OCI-LY1 (cell line): Measurements from ENCODE around the gene DYNC2H1.

ENCODE experiments used
- H2AFZ ChIP-seq: fragments of 200-600 bp; sonication (generic), shearing (Covaris generic); 2 replicates; pipeline ENCODE4 v1.6.0; 2014; ENCODE audit warnings: antibody characterized with exemption, mild to moderate bottlenecking, low read length
- H3F3A ChIP-seq: fragments of 200-600 bp; sonication (generic), shearing (Covaris generic); 2 replicates; pipeline ENCODE4 v1.6.0; 2014; ENCODE audit warnings: mild to moderate bottlenecking, antibody characterized with exemption, low read length, moderate library complexity; ENCODE audit not compliant: insufficient read depth
- H3K27ac ChIP-seq: fragments of 200-600 bp; sonication (generic); 2 replicates; pipeline ENCODE4 v1.5.1; 2014; ENCODE audit warnings: low read length, mixed run types, mild to moderate bottlenecking, low read depth; ENCODE audit not compliant: poor library complexity, severe bottlenecking
- H3K27me3 ChIP-seq: fragments of 200-600 bp; sonication (generic); 2 replicates; pipeline ENCODE4 v1.6.0; 2014; ENCODE audit warnings: antibody characterized with exemption, mild to moderate bottlenecking, low read length, moderate library complexity; ENCODE audit not compliant: insufficient read depth
- H3K36me3 ChIP-seq: fragments of 200-600 bp; sonication (generic); 2 replicates; pipeline ENCODE4 v1.6.1; 2014; ENCODE audit warnings: mild to moderate bottlenecking, antibody characterized with exemption, low read length, moderate library complexity, mixed read lengths; ENCODE audit not compliant: insufficient read depth
- H3K4me1 ChIP-seq: fragments of 200-600 bp; sonication (generic); 2 replicates; pipeline ENCODE4 v1.5.1; 2014; ENCODE audit warnings: mild to moderate bottlenecking, low read length, moderate library complexity; ENCODE audit not compliant: insufficient read depth, severe bottlenecking
- H3K4me2 ChIP-seq: fragments of 200-600 bp; sonication (generic), shearing (Covaris generic); 2 replicates; pipeline ENCODE4 v1.6.1; 2014; ENCODE audit warnings: low read length
- H3K4me3 ChIP-seq: fragments of 200-600 bp; sonication (generic); 2 replicates; pipeline ENCODE4 v1.5.1; 2014; ENCODE audit warnings: low read length, low read depth, mild to moderate bottlenecking, mixed read lengths; ENCODE audit not compliant: poor library complexity, severe bottlenecking
- H3K79me2 ChIP-seq: fragments of 200-600 bp; shearing (Covaris generic); 2 replicates; pipeline ENCODE4 v1.6.1; 2016; ENCODE audit warnings: mixed run types, low read length, mixed read lengths; ENCODE audit not compliant: insufficient read depth
- H3K9ac ChIP-seq: fragments of 200-600 bp; sonication (generic), shearing (Covaris generic); 2 replicates; pipeline ENCODE4 v1.6.1; 2014; ENCODE audit warnings: mild to moderate bottlenecking, low read length, mixed read lengths
- H3K9me2 ChIP-seq: fragments of 200-600 bp; sonication (generic), shearing (Covaris generic); 2 replicates; pipeline ENCODE4 v1.6.1; 2014; ENCODE audit warnings: low read depth, mild to moderate bottlenecking, low read length, mixed read lengths
- H3K9me3 ChIP-seq: fragments of 200-600 bp; shearing (Covaris generic); 2 replicates; pipeline ENCODE4 v1.6.1; 2014; ENCODE audit warnings: low read length, mixed read lengths
- H4K20me1 ChIP-seq: fragments of 200-600 bp; sonication (generic), shearing (Covaris generic); 2 replicates; pipeline ENCODE4 v1.6.0; 2016; ENCODE audit warnings: mild to moderate bottlenecking, low read length; ENCODE audit not compliant: insufficient read depth
- EZH2 ChIP-seq: fragments of 200-600 bp; sonication (generic), shearing (Covaris generic); IDR thresholded peaks from 2 replicates; pipeline ENCODE4 v1.8.0; 2017; ENCODE audit warnings: borderline replicate concordance, mixed run types, mild to moderate bottlenecking, antibody characterized with exemption, low read length, moderate library complexity, mixed read lengths
- TF ChIP-seq, protein P1 (sequence below): fragments of 200-600 bp; sonication (generic), shearing (Covaris generic); IDR thresholded peaks from 2 replicates; pipeline ENCODE4 v1.5.1; 2017; ENCODE audit warnings: mild to moderate bottlenecking, antibody characterized with exemption, low read length, moderate library complexity, mixed read lengths

Gene DYNC2H1

DNA sequence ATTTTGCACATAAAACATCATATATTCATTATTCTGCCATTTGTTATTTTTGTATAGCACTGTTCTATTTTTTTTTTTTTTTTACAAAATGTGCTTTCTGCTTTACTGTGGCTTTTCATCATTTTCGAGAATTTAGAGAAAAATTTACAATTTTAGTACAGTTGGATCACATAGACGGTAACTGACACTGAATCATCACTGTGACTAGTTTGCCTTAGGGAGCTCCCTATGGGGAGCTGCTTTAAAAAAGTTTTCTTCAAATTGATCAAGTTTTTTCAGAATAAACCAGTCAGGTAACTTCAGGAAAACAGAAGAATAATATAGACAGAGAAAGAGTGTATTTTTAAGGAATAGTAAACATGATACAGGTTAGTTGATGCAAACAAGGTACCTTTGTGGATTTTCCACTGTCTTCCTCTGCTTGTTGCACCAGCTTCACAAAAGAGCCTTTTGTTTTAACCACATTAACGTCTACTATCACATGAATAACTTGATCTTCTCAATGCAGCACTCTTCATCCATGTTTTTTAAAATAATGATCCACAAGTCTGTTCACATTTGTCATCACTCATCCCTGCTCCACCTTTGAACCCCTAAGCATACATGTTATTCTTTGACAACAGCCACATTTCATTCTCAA is 327.0 kb downstream of the DYNC2H1 start:
- Histone ChIP-seq H3F3A (no peaks in the 10 kb centered on the region), H3K9me3 (no peaks in the 10 kb centered on the region), H3K27me3 (no peaks in the 10 kb centered on the region), H3K4me3 (no peak overlapping the region), H3K9me2 (no peaks in the 10 kb centered on the region), H2AFZ (no peak overlapping the region), H3K9ac (no peak overlapping the region), H3K27ac (no peak overlapping the region), H3K36me3 (no peaks in the 10 kb centered on the region), H4K20me1 (no peaks in the 10 kb centered on the region), H3K4me2 (no peak overlapping the region), H3K4me1 (no peaks in the 10 kb centered on the region), H3K79me2 (no peaks in the 10 kb centered on the region)
- TF ChIP-seq, protein P1, sequence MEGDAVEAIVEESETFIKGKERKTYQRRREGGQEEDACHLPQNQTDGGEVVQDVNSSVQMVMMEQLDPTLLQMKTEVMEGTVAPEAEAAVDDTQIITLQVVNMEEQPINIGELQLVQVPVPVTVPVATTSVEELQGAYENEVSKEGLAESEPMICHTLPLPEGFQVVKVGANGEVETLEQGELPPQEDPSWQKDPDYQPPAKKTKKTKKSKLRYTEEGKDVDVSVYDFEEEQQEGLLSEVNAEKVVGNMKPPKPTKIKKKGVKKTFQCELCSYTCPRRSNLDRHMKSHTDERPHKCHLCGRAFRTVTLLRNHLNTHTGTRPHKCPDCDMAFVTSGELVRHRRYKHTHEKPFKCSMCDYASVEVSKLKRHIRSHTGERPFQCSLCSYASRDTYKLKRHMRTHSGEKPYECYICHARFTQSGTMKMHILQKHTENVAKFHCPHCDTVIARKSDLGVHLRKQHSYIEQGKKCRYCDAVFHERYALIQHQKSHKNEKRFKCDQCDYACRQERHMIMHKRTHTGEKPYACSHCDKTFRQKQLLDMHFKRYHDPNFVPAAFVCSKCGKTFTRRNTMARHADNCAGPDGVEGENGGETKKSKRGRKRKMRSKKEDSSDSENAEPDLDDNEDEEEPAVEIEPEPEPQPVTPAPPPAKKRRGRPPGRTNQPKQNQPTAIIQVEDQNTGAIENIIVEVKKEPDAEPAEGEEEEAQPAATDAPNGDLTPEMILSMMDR = no peak
- TF ChIP-seq EZH2 = no peak

DNA sequence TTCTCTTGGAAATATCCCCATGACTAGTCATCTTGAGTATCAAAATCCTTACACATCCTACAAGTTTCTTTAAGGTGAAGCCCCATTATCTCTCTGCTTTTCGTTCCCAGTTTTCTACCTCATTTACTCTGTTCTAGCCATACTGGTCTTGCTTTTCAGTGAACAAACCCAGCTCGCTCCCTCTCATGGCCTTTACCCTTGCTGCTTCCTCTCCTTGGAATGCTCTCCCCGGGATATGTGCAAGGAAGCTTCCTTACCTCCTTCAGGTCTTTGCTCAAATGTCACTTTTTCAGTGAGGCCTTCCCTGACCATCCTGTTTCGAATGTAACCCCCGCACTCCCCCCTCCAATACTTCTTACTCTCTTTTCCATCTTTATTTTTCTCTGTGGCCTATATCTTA is 331.8 kb downstream of the DYNC2H1 start:
- H3K4me2 ChIP-seq = no peak overlapping the region
- H3F3A ChIP-seq = no peaks in the 10 kb centered on the region
- no peaks in the 10 kb centered on the region for H3K9me3 ChIP-seq
- H3K9ac ChIP-seq = no peak overlapping the region
- no peak overlapping the region for H3K27ac ChIP-seq
- H3K27me3 ChIP-seq = no peaks in the 10 kb centered on the region
- TF ChIP-seq EZH2 = no peak
- TF ChIP-seq, protein P1 = no peak
- no peaks in the 10 kb centered on the region for H4K20me1 ChIP-seq
- H2AFZ ChIP-seq = no peak overlapping the region
- H3K4me1 ChIP-seq = no peaks in the 10 kb centered on the region
- H3K9me2 ChIP-seq = no peaks in the 10 kb centered on the region
- H3K36me3 ChIP-seq = no peaks in the 10 kb centered on the region
- no peak overlapping the region for H3K4me3 ChIP-seq
- H3K79me2 ChIP-seq = no peaks in the 10 kb centered on the region

DNA sequence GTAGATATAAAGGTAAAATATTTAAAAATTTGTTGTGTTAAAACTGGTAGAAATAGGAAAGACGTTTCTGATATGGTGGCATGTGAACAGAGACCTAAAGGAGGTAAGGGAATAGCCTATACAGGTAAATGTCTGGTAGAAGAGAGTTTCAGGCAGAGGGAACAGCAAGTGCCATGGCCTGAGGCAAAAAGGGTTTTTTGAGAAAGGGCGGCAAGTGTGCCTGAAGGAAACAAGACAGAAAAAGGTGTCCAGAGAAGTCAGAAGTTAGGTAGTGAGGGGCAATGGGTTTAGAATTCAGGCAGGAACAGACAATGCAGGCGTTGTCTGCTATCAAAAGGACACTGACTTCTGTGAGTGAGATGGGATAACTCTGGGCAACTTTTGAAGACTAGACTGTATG is 339.7 kb downstream of the DYNC2H1 start:
- Histone ChIP-seq H3K4me2 (no peak overlapping the region), H3K79me2 (no peaks in the 10 kb centered on the region), H3F3A (no peaks in the 10 kb centered on the region), H3K36me3 (no peaks in the 10 kb centered on the region), H3K4me3 (no peak overlapping the region), H2AFZ (no peak overlapping the region), H3K4me1 (no peaks in the 10 kb centered on the region), H3K9ac (no peak overlapping the region), H3K27ac (no peak overlapping the region), H3K27me3 (no peaks in the 10 kb centered on the region), H3K9me2 (no peaks in the 10 kb centered on the region), H4K20me1 (no peaks in the 10 kb centered on the region), H3K9me3 (no peaks in the 10 kb centered on the region)
- TF ChIP-seq, protein P1 = no peak
- TF ChIP-seq EZH2 = no peak
